HepG2 (cell line): ENCODE data around the gene SLAIN2. TPM values are rescaled to one million over a fixed set of nuclear protein-coding genes. Genes with fewer than 3 reads are reported as not detected.

Experiments
- ATAC-seq: fragments of 200-7000 bp; cut with Tn5 transposase; 3 replicates; pipeline ENCODE4 v1.9.1; 2020; ENCODE audit warnings: mild to moderate bottlenecking, moderate library complexity
- BruUV-seq: library from RNA; stranded (reverse); fragments of 400-500 nt; replicated peaks from 2 replicates; lab custom pipeline; 2021; lab: Mats Ljungman, UMichigan
- CTCF ChIA-PET: fragments of 300-600 bp; formaldehyde crosslinking; extraction: SDS; loops from one replicate; lab custom pipeline; 2021; ENCODE audit warnings: low total read pairs, inconsistent platforms, low intra/inter-chr PET ratio; lab: Yijun Ruan, JAX
- POLR2A ChIA-PET: fragments of 350-600 bp; sonication (Branson Sonifier 250); formaldehyde crosslinking; loops from one replicate; lab custom pipeline; 2020; ENCODE audit warnings: antibody characterized with exemption, inconsistent platforms; lab: Yijun Ruan, JAX
- DNase-seq: peaks from one replicate; pipeline ENCODE4 v3.0.0-alpha.2; 2015; ENCODE audit warnings: low spot score
- FAIRE-seq: peaks from 3 replicates; lab custom pipeline; 2011; peaks lifted over from hg19 to GRCh38; lab: Jason Lieb, UNC
- H2AFZ ChIP-seq: one replicate; pipeline ENCODE4 v1.6.1; 2011; ENCODE audit warnings: low read length, inconsistent platforms
- H3K27ac ChIP-seq: fragments of 300-600 bp; 3 replicates; pipeline ENCODE4 v1.8.0; 2011; ENCODE audit warnings: mixed run types, mild to moderate bottlenecking, mixed read lengths, low read length, inconsistent platforms; ENCODE audit not compliant: insufficient read depth; ENCODE audit errors: extremely low read length
- H3K27me3 ChIP-seq, 2 experiments: fragments of 200-600 bp in 1 of 2; 2 replicates in 1 of 2; 3 replicates in 1 of 2; pipeline versions ENCODE4 v1.6.0 to v1.8.0; 2011; ENCODE audit warnings: low read length in 2 of 2, mild to moderate bottlenecking in 2 of 2, moderate library complexity in 2 of 2, inconsistent platforms in 1 of 2; ENCODE audit not compliant: insufficient read depth in 2 of 2, control insufficient read depth in 1 of 2
- H3K36me3 ChIP-seq, 2 experiments: fragments of 200-600 bp in 1 of 2; replicated peaks in 1 of 2; 2 replicates in 1 of 2; 3 replicates in 1 of 2; pipeline versions ENCODE4 v1.5.1 to v1.8.0; 2011; ENCODE audit warnings: low read length in 2 of 2, inconsistent platforms in 1 of 2; ENCODE audit not compliant: insufficient read depth in 2 of 2, control insufficient read depth in 1 of 2
- H3K4me1 ChIP-seq: 2 replicates; pipeline ENCODE4 v1.5.1; 2012; ENCODE audit warnings: low read length, inconsistent platforms; ENCODE audit not compliant: insufficient read depth
- H3K4me2 ChIP-seq: 2 replicates; pipeline ENCODE4 v1.6.0; 2011; ENCODE audit warnings: low read depth, low read length, inconsistent platforms
- H3K4me3 ChIP-seq, 3 experiments: fragments of 200-600 bp in 1 of 3; sonication (generic), shearing (Covaris generic) in 1 of 3; replicated peaks in 1 of 3; 2 replicates each; pipeline ENCODE4 v1.5.1; 2011 to 2016; ENCODE audit warnings: low read length in 3 of 3, inconsistent platforms in 2 of 3, low read depth in 2 of 3, mild to moderate bottlenecking in 2 of 3, control low read depth in 1 of 3, mixed read lengths in 1 of 3; ENCODE audit not compliant: insufficient read depth in 1 of 3
- H3K79me2 ChIP-seq: one replicate; pipeline ENCODE4 v1.6.1; 2011; ENCODE audit warnings: low read length, inconsistent platforms; ENCODE audit not compliant: insufficient read depth
- H3K9ac ChIP-seq: 2 replicates; pipeline ENCODE4 v1.6.0; 2011; ENCODE audit warnings: mild to moderate bottlenecking, low read depth, low read length, inconsistent platforms; ENCODE audit not compliant: insufficient read depth
- H3K9me3 ChIP-seq: 2 replicates; pipeline ENCODE4 v1.5.1; 2012; ENCODE audit warnings: mild to moderate bottlenecking, low read length
- H4K20me1 ChIP-seq: 2 replicates; pipeline ENCODE4 v1.6.0; 2011; ENCODE audit warnings: inconsistent platforms, mild to moderate bottlenecking, low read length, moderate library complexity; ENCODE audit not compliant: insufficient read depth
- KLF13 ChIP-seq: sonication (generic); formaldehyde crosslinking; IDR thresholded peaks from 2 replicates; pipeline ENCODE4 v1.4.0; 2020; ENCODE audit warnings: mild to moderate bottlenecking, missing genetic modification reagents
- MAFF ChIP-seq: IDR thresholded peaks from 2 replicates; pipeline ENCODE4 v1.6.1; 2011; ENCODE audit warnings: low read depth, low read length, improper control_type of control experiment
- MAFK ChIP-seq, 2 experiments: IDR thresholded peaks in 1 of 2; conservative IDR thresholded peaks in 1 of 2; 2 replicates each; pipeline ENCODE4 v1.6.1; 2011; ENCODE audit warnings: improper control_type of control experiment in 2 of 2, low read length in 2 of 2
- ZNF790 ChIP-seq: sonication (generic); formaldehyde crosslinking; IDR thresholded peaks from 2 replicates; pipeline ENCODE4 v1.8.0; 2022; ENCODE audit warnings: missing genetic modification reagents, mild to moderate bottlenecking, borderline replicate concordance
- WGBS: methylation state at CpG from one replicate; pipeline ENCODE4 v1.1.6; 2017; ENCODE audit warnings: low lambda C conversion rate; 5-methylcytosine and 5-hydroxymethylcytosine counted together
- in situ Hi-C: cut with HindIII; loops from 2 replicates; pipeline ENCODE4 v1.10.0; 2017; ENCODE audit warnings: low pct_unique_long_range_greater_than_20kb; ENCODE audit not compliant: extremely low pct_ligation_motif_present
- intact Hi-C: fragments of 100-400 bp; cut with micrococcal nuclease; formaldehyde crosslinking; loops from one replicate; pipeline ENCODE4 v1.10.0; 2022; ENCODE audit not compliant: unreplicated experiment
- polyA plus RNA-seq, 8 experiments: library from polyadenylated mRNA; depleted of rRNA in 3 of 8; stranded (reverse) in 7 of 8; unstranded in 1 of 8; fragments of >200 nt; fragmentation: Illumina TruSeq in 4 of 8; extraction: Trizol in 4 of 8; gene quantifications; 2 replicates each; pipeline versions ENCODE4 v1.2.1 to v1.2.3, GENCODE V29; 2011 to 2016; ENCODE audit warnings: low read depth in 4 of 8, missing spikeins in 1 of 8, mixed read lengths in 1 of 8; ENCODE audit not compliant: insufficient read depth in 1 of 8
- total RNA-seq, 5 experiments: library from RNA; depleted of rRNA; stranded (reverse); fragments of >200 nt; fragmentation: Illumina TruSeq; extraction: Trizol; gene quantifications; 2 replicates each; pipeline ENCODE4 v1.2.3, GENCODE V29; 2016; ENCODE audit warnings: low read depth in 1 of 5

SLAIN2 gene
- total and polyA plus RNA-seq, 2 of the 13 experiments (the other 11 are each of a cell fraction or from before 2014, with no cell fraction given) = 20.7 to 22.5 TPM

- no peak for FAIRE-seq
Measured at GRCh38 chr4:48367016-48367415, 25.7 kb downstream of the SLAIN2 start.

GRCh38 chr4:48368389-48368788 is 27.1 kb downstream of the SLAIN2 start:
- TF ChIP-seq MAFF (peak; percentile 64; the same call in 1 of the 2 replicates), MAFK (conservative IDR thresholded peaks at IDR 0.05 in 1 of 2, IDR thresholded peaks at IDR 0.05 in 1 of 2; ENCODE audit: low read length in 2 of 2) (peak in 1 of 2 experiments; percentile 62; a peak in 3 of 4 replicates), ZNF790 (no peak)
- in situ Hi-C loops (no loop called here), intact Hi-C loops (no loop called here)
- 0 out of 5 replicates have a peak, but pooled peaks cover 0 to 6% of the 10 kb centered on the region in 2 experiments for H3K36me3 ChIP-seq
- no peak for FAIRE-seq
- H2AFZ ChIP-seq = no peak overlapping the region
- CTCF ChIA-PET = no interaction called here
- no TSS peak for BruUV-seq
- no peaks in the 10 kb centered on the region for H3K27me3 ChIP-seq
- ATAC-seq = no peak
- H4K20me1 ChIP-seq = no peaks in the 10 kb centered on the region
- H3K4me3 ChIP-seq = no peak overlapping the region
- no peak overlapping the region for H3K9ac ChIP-seq
- no peak for DNase-seq
- no peaks in the 10 kb centered on the region for H3K9me3 ChIP-seq
- POLR2A ChIA-PET = no interaction called here
- no peak overlapping the region for H3K27ac ChIP-seq
- no peak overlapping the region for H3K4me2 ChIP-seq
- H3K4me1 ChIP-seq = peaks cover 10% of the 10 kb centered on the region
- H3K79me2 ChIP-seq = peaks cover 9% of the 10 kb centered on the region

More at GRCh38 chr4:48367016-48367415, 25.7 kb downstream of the SLAIN2 start:
- intact Hi-C loops = no loop called here
- POLR2A ChIA-PET = no interaction called here
- Histone ChIP-seq H3K4me1 (peaks cover 10% of the 10 kb centered on the region), H3K9me3 (no peaks in the 10 kb centered on the region), H3K9ac (no peak overlapping the region), H3K4me2 (no peak overlapping the region), H3K4me3 (no peak overlapping the region), H3K36me3 (0 out of 5 replicates have a peak, but pooled peaks cover 0 to 6% of the 10 kb centered on the region in 2 experiments), H3K27me3 (no peaks in the 10 kb centered on the region), H4K20me1 (no peaks in the 10 kb centered on the region), H3K79me2 (peaks cover 12% of the 10 kb centered on the region), H2AFZ (no peak overlapping the region), H3K27ac (no peak overlapping the region)
- no TSS peak for BruUV-seq
- CTCF ChIA-PET = no interaction called here
- ATAC-seq (no peak), DNase-seq (no peak)
- TF ChIP-seq KLF13 (CRISPR knock-in tag) = no peak
- WGBS = 84% methylated on average over 2 of the region's 2 CpGs
- in situ Hi-C loops = no loop called here
